ENCODE data around the gene NAV2.

- TF ChIP-seq EZH2 (IDR thresholded peaks at IDR 0.05; ENCODE audit: low read depth) (no peak), CTCF (conservative IDR thresholded peaks at IDR 0.05) (no peak)
Measured at GRCh38 chr11:20048707-20049106, 336.1 kb downstream of the NAV2 start.

All from PC-9 (cell line).